KMS-11 (cell line): ENCODE measurements around the gene GALNT17.

ENCODE experiments used
- H2AFZ ChIP-seq: fragments of 200-600 bp; sonication (generic); 2 replicates; pipeline ENCODE4 v1.6.1; 2016; ENCODE audit warnings: antibody characterized with exemption, mixed run types, low read depth
- H3K27ac ChIP-seq: fragments of 200-600 bp; sonication (generic); 2 replicates; pipeline ENCODE4 v1.6.1; 2016; ENCODE audit warnings: mild to moderate bottlenecking, mixed run types
- H3K27me3 ChIP-seq: fragments of 200-600 bp; sonication (generic); 2 replicates; pipeline ENCODE4 v1.6.1; 2017; ENCODE audit warnings: mild to moderate bottlenecking, low read depth, mixed run types, moderate library complexity; ENCODE audit not compliant: insufficient read depth
- H3K36me3 ChIP-seq: fragments of 200-600 bp; sonication (generic); 2 replicates; pipeline ENCODE4 v1.6.1; 2017; ENCODE audit warnings: mild to moderate bottlenecking, mixed run types; ENCODE audit not compliant: insufficient read depth
- H3K4me1 ChIP-seq: fragments of 200-600 bp; sonication (generic); 2 replicates; pipeline ENCODE4 v1.6.1; 2016; ENCODE audit warnings: mild to moderate bottlenecking, low read depth, mixed run types; ENCODE audit not compliant: poor library complexity, severe bottlenecking
- H3K4me2 ChIP-seq: fragments of 200-600 bp; sonication (generic); 2 replicates; pipeline ENCODE4 v1.7.0; 2016; ENCODE audit warnings: mild to moderate bottlenecking, mixed run types
- H3K4me3 ChIP-seq: fragments of 200-600 bp; sonication (generic); IDR thresholded peaks from 2 replicates; pipeline ENCODE4 v1.6.1; 2017; ENCODE audit warnings: low read depth, low read length, mixed read lengths; ENCODE audit not compliant: insufficient read depth
- H3K79me2 ChIP-seq: fragments of 200-600 bp; sonication (generic); 2 replicates; pipeline ENCODE4 v1.6.1; 2016; ENCODE audit warnings: low read depth, mixed run types; ENCODE audit not compliant: insufficient read depth
- H3K9ac ChIP-seq: fragments of 200-600 bp; sonication (generic); 2 replicates; pipeline ENCODE4 v1.6.1; 2016; ENCODE audit warnings: mild to moderate bottlenecking, mixed run types
- H4K20me1 ChIP-seq: fragments of 200-600 bp; sonication (generic); 2 replicates; pipeline ENCODE4 v1.6.1; 2016; ENCODE audit warnings: mild to moderate bottlenecking, mixed run types; ENCODE audit not compliant: insufficient read depth
- TF ChIP-seq, protein P1 (sequence below): fragments of 200-600 bp; sonication (generic); conservative IDR thresholded peaks from 2 replicates; pipeline ENCODE4 v1.6.1; 2017; ENCODE audit warnings: low read depth, mild to moderate bottlenecking, antibody characterized with exemption, low read length, moderate library complexity, mixed read lengths

Gene GALNT17

DNA sequence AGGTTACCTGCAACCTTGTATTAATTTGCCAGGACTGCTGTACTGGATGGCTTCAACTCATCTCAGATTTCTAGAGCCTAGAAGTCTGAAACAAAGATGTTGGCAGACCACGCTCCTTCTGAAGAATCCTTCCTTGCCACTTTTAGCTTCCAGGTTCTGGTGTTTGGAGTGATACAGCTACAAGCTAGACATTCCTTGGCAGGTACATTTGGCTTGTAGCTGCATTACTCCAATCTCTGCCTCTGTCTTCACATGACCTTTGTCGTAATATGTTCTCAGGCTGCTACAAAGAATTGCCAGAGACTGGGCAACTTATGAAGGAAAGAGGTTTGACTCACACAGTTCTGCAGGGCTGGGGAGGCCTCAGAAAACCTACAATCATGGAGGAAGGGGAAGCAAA, 146.3 kb downstream of the GALNT17 start:
- Histone ChIP-seq H3K36me3 (no peaks in the 10 kb centered on the region), H3K9ac (no peak overlapping the region), H3K4me1 (no peaks in the 10 kb centered on the region), H3K79me2 (no peaks in the 10 kb centered on the region), H3K27ac (no peak overlapping the region), H2AFZ (no peak overlapping the region), H3K4me3 (no peak overlapping the region), H4K20me1 (no peaks in the 10 kb centered on the region), H3K27me3 (no peaks in the 10 kb centered on the region), H3K4me2 (no peak overlapping the region)
- TF ChIP-seq, protein P1, sequence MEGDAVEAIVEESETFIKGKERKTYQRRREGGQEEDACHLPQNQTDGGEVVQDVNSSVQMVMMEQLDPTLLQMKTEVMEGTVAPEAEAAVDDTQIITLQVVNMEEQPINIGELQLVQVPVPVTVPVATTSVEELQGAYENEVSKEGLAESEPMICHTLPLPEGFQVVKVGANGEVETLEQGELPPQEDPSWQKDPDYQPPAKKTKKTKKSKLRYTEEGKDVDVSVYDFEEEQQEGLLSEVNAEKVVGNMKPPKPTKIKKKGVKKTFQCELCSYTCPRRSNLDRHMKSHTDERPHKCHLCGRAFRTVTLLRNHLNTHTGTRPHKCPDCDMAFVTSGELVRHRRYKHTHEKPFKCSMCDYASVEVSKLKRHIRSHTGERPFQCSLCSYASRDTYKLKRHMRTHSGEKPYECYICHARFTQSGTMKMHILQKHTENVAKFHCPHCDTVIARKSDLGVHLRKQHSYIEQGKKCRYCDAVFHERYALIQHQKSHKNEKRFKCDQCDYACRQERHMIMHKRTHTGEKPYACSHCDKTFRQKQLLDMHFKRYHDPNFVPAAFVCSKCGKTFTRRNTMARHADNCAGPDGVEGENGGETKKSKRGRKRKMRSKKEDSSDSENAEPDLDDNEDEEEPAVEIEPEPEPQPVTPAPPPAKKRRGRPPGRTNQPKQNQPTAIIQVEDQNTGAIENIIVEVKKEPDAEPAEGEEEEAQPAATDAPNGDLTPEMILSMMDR = no peak

DNA sequence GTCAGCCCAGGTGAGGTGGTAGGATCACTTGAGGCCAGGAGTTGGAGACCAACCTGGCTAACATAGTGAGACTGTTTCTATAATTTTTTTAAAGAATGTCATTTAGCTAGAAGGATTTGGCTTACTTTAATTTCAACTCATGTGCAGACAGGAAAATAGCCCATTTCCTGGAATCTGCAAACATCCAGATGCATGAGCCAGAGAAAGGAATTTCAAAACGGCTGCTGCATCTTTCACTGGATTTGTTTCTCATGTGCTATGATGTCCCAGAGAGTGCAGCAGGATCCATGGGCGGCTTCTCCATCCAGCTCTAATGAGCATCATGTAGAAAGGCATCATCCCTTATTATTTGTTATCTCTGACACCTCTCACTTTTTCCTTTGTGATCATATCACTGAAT, 149.3 kb downstream of the GALNT17 start:
- H3K27ac ChIP-seq = no peak overlapping the region
- no peaks in the 10 kb centered on the region for H3K4me1 ChIP-seq
- no peak overlapping the region for H3K4me3 ChIP-seq
- H3K4me2 ChIP-seq = no peak overlapping the region
- no peaks in the 10 kb centered on the region for H3K79me2 ChIP-seq
- no peaks in the 10 kb centered on the region for H3K27me3 ChIP-seq
- H3K9ac ChIP-seq = no peak overlapping the region
- no peak overlapping the region for H2AFZ ChIP-seq
- TF ChIP-seq, protein P1 = no peak
- H3K36me3 ChIP-seq = no peaks in the 10 kb centered on the region
- H4K20me1 ChIP-seq = no peaks in the 10 kb centered on the region

DNA sequence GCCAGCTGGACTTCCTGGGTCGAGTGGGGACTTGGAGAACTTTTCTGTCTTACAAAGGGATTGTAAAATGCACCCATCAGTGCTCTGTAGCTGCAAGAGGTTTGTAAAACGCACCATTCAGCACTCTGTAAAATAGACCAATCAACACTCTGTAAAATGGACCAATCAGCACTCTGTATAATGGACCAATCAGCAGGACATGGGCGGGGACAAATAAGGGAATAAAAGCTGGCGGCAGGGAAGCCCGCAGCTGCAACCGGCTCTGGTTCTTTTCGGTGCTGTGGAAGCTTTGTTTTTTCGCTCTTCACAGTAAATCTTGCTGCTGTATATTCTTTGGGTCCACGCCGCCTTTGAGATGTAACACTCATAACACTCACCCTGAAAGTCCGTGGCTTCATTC, 151.9 kb downstream of the GALNT17 start:
- Histone ChIP-seq H3K79me2 (no peaks in the 10 kb centered on the region), H2AFZ (no peak overlapping the region)
- TF ChIP-seq, protein P1 = no peak

DNA sequence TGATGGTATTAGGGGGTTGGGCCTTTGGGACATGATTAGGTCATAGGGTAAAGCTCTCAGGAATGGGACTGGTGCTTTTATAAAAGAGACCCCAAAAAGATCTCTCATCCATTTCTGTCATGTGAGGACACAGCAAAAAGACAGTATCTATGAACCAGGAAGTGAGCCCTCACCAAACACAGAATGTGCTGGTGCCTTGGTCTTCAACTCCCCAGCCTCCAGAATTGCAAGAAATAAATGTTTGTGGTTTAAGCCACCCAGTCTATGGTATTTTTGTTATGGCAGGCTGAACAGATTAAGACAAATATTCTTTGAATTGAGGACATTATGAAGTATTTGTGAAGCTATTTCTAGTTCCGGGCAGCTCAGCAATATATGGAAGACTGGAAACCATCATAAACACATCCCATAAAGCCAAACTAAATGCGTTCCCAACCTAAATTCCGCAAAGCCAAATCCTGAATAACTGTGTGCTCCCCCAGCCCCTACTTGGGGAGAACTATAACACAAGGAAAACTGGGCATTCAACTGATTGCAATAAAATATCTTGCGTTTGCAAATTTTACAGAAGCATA, 153.7 kb downstream of the GALNT17 start:
- Histone ChIP-seq H4K20me1 (no peaks in the 10 kb centered on the region), H3K4me2 (no peak overlapping the region), H3K36me3 (no peaks in the 10 kb centered on the region), H2AFZ (no peak overlapping the region), H3K4me1 (no peaks in the 10 kb centered on the region), H3K27ac (no peak overlapping the region), H3K79me2 (no peaks in the 10 kb centered on the region), H3K27me3 (no peaks in the 10 kb centered on the region), H3K4me3 (no peak overlapping the region), H3K9ac (no peak overlapping the region)
- TF ChIP-seq, protein P1 = no peak

More for the DNA sequence above, 151.9 kb downstream of the GALNT17 start:
- H3K4me1 ChIP-seq = no peaks in the 10 kb centered on the region
- H3K4me2 ChIP-seq = no peak overlapping the region
- no peaks in the 10 kb centered on the region for H3K36me3 ChIP-seq
- no peaks in the 10 kb centered on the region for H4K20me1 ChIP-seq
- no peak overlapping the region for H3K4me3 ChIP-seq
- H3K9ac ChIP-seq = no peak overlapping the region
- no peaks in the 10 kb centered on the region for H3K27me3 ChIP-seq
- H3K27ac ChIP-seq = no peak overlapping the region
